H1 (cell line): ENCODE data around the gene MLLT6. TPM values are rescaled to one million over a fixed set of nuclear protein-coding genes. Genes with fewer than 3 reads are reported as not detected.
A peak's percentile ranks its signal among the peaks of the same experiment; 100 is the strongest.

Experiments used
- CTCF ChIA-PET: fragments of 300-600 bp; sonication (Branson Sonifier 250); formaldehyde crosslinking; loops from one replicate; lab custom pipeline; 2021; ENCODE audit not compliant: partially characterized antibody; lab: Charles Lee
- POLR2A ChIA-PET: fragments of 300-600 bp; sonication (Branson Sonifier 250); formaldehyde crosslinking; loops from one replicate; lab custom pipeline; 2021; ENCODE audit warnings: inconsistent platforms; ENCODE audit not compliant: partially characterized antibody; lab: Charles Lee
- DNase-seq, 2 experiments: peaks; one replicate each; pipeline versions ENCODE4 v3.0.0 to v3.0.0-alpha.2; 2010 to 2022; ENCODE audit warnings: low spot score in 2 of 2, low read depth in 1 of 2, mixed read lengths in 1 of 2
- FAIRE-seq: peaks from 2 replicates; lab custom pipeline; 2011; peaks lifted over from hg19 to GRCh38; lab: Jason Lieb, UNC
- H2AFZ ChIP-seq: 2 replicates; pipeline ENCODE4 v1.8.1; 2012; ENCODE audit warnings: low read length, inconsistent platforms
- H2AK5ac ChIP-seq: 2 replicates; pipeline ENCODE4 v1.6.1; 2013; ENCODE audit warnings: low read depth, low read length
- H2BK120ac ChIP-seq: replicated peaks from 2 replicates; pipeline ENCODE3; 2013; ENCODE audit warnings: low read depth, low read length, inconsistent platforms
- H2BK12ac ChIP-seq: 2 replicates; pipeline ENCODE4 v1.6.1; 2013; ENCODE audit warnings: low read depth, low read length
- H2BK15ac ChIP-seq: 2 replicates; pipeline ENCODE4 v1.6.1; 2013; ENCODE audit warnings: low read length
- H2BK20ac ChIP-seq: 2 replicates; pipeline ENCODE4 v1.6.1; 2013; ENCODE audit warnings: low read length
- H2BK5ac ChIP-seq: 2 replicates; pipeline ENCODE4 v1.6.1; 2013; ENCODE audit warnings: low read depth, low read length
- H3K14ac ChIP-seq: 2 replicates; pipeline ENCODE4 v1.6.1; 2013; ENCODE audit warnings: inconsistent platforms; ENCODE audit not compliant: insufficient read length
- H3K18ac ChIP-seq: 2 replicates; pipeline ENCODE4 v1.6.1; 2013; ENCODE audit warnings: low read length; ENCODE audit errors: extremely low read depth
- H3K23ac ChIP-seq: 2 replicates; pipeline ENCODE4 v1.6.1; 2013; ENCODE audit warnings: inconsistent platforms; ENCODE audit not compliant: insufficient read length
- H3K23me2 ChIP-seq: 2 replicates; pipeline ENCODE4 v1.6.1; 2013; ENCODE audit warnings: low read depth, low read length
- H3K27ac ChIP-seq: 2 replicates; pipeline ENCODE4 v1.6.1; 2011; ENCODE audit warnings: low read depth, low read length, inconsistent platforms
- H3K27me3 ChIP-seq, 4 experiments: replicated peaks in 1 of 4; 1 replicate in 1 of 4; 2 replicates in 3 of 4; pipeline versions ENCODE4 v1.6.1 to v1.8.1; 2011 to 2013; ENCODE audit warnings: low read length in 3 of 4, mild to moderate bottlenecking in 3 of 4, inconsistent platforms in 2 of 4, mixed read lengths in 2 of 4, moderate library complexity in 1 of 4; ENCODE audit not compliant: control insufficient read depth in 3 of 4, insufficient read depth in 3 of 4; ENCODE audit errors: extremely low read depth in 1 of 4
- H3K36me3 ChIP-seq, 4 experiments: 2 replicates each; pipeline versions ENCODE4 v1.6.1 to v1.8.1; 2011 to 2013; ENCODE audit warnings: mild to moderate bottlenecking in 4 of 4, low read length in 3 of 4, moderate library complexity in 2 of 4, control low read depth in 1 of 4, inconsistent platforms in 1 of 4; ENCODE audit not compliant: insufficient read depth in 4 of 4, control insufficient read depth in 2 of 4
- H3K4ac ChIP-seq: replicated peaks from 2 replicates; pipeline ENCODE3; 2013; ENCODE audit warnings: low read length, low read depth, mixed read lengths, inconsistent platforms; ENCODE audit not compliant: insufficient read length
- H3K4me1 ChIP-seq, 4 experiments: replicated peaks in 1 of 4; 1 replicate in 1 of 4; 2 replicates in 3 of 4; pipeline versions ENCODE4 v1.6.1 to v1.8.1; 2011 to 2013; ENCODE audit warnings: low read length in 3 of 4, inconsistent platforms in 2 of 4, mixed read lengths in 1 of 4; ENCODE audit not compliant: insufficient read depth in 4 of 4, control insufficient read depth in 3 of 4
- H3K4me2 ChIP-seq, 2 experiments: 2 replicates each; pipeline versions ENCODE4 v1.6.1 to v1.8.1; 2011 to 2013; ENCODE audit warnings: low read depth in 2 of 2, low read length in 2 of 2, control low read depth in 1 of 2, inconsistent platforms in 1 of 2, mild to moderate bottlenecking in 1 of 2; ENCODE audit not compliant: insufficient read depth in 1 of 2
- H3K4me3 ChIP-seq, 4 experiments: fragments of 200-600, 300-600 bp in 1 of 4; sonication (generic), shearing (Covaris generic), sonication (Bioruptor Twin) in 1 of 4; 2 replicates each; pipeline versions ENCODE4 v1.5.1 to v1.8.1; 2011 to 2016; ENCODE audit warnings: low read length in 4 of 4, low read depth in 3 of 4, control low read depth in 2 of 4, inconsistent platforms in 2 of 4, mild to moderate bottlenecking in 2 of 4, mixed read lengths in 1 of 4, moderate library complexity in 1 of 4; ENCODE audit not compliant: insufficient read depth in 2 of 4; ENCODE audit errors: extremely low read depth in 1 of 4
- H3K56ac ChIP-seq: replicated peaks from 2 replicates; pipeline ENCODE3; 2013; ENCODE audit warnings: low read depth, mild to moderate bottlenecking, mixed read lengths, low read length, inconsistent platforms; ENCODE audit not compliant: insufficient read length
- H3K79me1 ChIP-seq: 2 replicates; pipeline ENCODE4 v1.6.1; 2013; ENCODE audit warnings: low read depth, low read length, control low read depth
- H3K79me2 ChIP-seq, 2 experiments: 2 replicates each; pipeline versions ENCODE4 v1.6.1 to v1.8.1; 2012 to 2013; ENCODE audit warnings: low read length in 2 of 2, mild to moderate bottlenecking in 2 of 2, inconsistent platforms in 1 of 2; ENCODE audit not compliant: insufficient read depth in 2 of 2, control insufficient read depth in 1 of 2
- H3K9ac ChIP-seq, 4 experiments: replicated peaks in 1 of 4; 1 replicate in 1 of 4; 2 replicates in 3 of 4; pipeline versions ENCODE4 v1.6.1 to v1.8.1; 2011 to 2013; ENCODE audit warnings: low read depth in 3 of 4, low read length in 3 of 4, control low read depth in 2 of 4, mild to moderate bottlenecking in 2 of 4, moderate library complexity in 2 of 4, inconsistent platforms in 1 of 4; ENCODE audit errors: extremely low read depth in 1 of 4
- H3K9me3 ChIP-seq, 2 experiments: 2 replicates each; pipeline versions ENCODE4 v1.6.1 to v1.8.1; 2012 to 2013; ENCODE audit warnings: mild to moderate bottlenecking in 2 of 2, moderate library complexity in 2 of 2, control low read depth in 1 of 2, inconsistent platforms in 1 of 2, low read depth in 1 of 2, low read length in 1 of 2, mixed read lengths in 1 of 2; ENCODE audit not compliant: insufficient read depth in 2 of 2
- H4K20me1 ChIP-seq, 2 experiments: replicated peaks in 1 of 2; 2 replicates each; pipeline versions ENCODE3 to v1.8.1; 2011 to 2013; ENCODE audit warnings: inconsistent platforms in 2 of 2, low read length in 2 of 2, mild to moderate bottlenecking in 1 of 2; ENCODE audit not compliant: insufficient read depth in 2 of 2, control insufficient read depth in 1 of 2
- H4K5ac ChIP-seq: 2 replicates; pipeline ENCODE4 v1.6.1; 2013; ENCODE audit warnings: low read length, low read depth, mixed read lengths, inconsistent platforms; ENCODE audit not compliant: insufficient read length
- H4K8ac ChIP-seq: 2 replicates; pipeline ENCODE4 v1.8.0; 2013; ENCODE audit warnings: mild to moderate bottlenecking, moderate library complexity, low read length, inconsistent platforms; ENCODE audit not compliant: insufficient read depth; ENCODE audit errors: extremely low read depth
- H4K91ac ChIP-seq: replicated peaks from 2 replicates; pipeline ENCODE3; 2013; ENCODE audit warnings: low read length, mixed read lengths, inconsistent platforms; ENCODE audit not compliant: insufficient read length
- EP300 ChIP-seq, 2 experiments: IDR thresholded peaks; 1 replicate in 1 of 2; 2 replicates in 1 of 2; pipeline ENCODE4 v1.6.1; 2011 to 2012; ENCODE audit warnings: low read depth in 2 of 2, low read length in 2 of 2, mild to moderate bottlenecking in 2 of 2, borderline replicate concordance in 1 of 2, inconsistent platforms in 1 of 2, moderate library complexity in 1 of 2
- FOSL1 ChIP-seq: IDR thresholded peaks from 2 replicates; pipeline ENCODE4 v1.6.1; 2011; ENCODE audit warnings: mild to moderate bottlenecking, low read depth, low read length, moderate library complexity; ENCODE audit not compliant: insufficient read depth
- NANOG ChIP-seq: IDR thresholded peaks from 2 replicates; pipeline ENCODE4 v1.6.1; 2011; ENCODE audit warnings: low read length, low read depth, mild to moderate bottlenecking, inconsistent platforms; ENCODE audit not compliant: insufficient read depth, poor library complexity, severe bottlenecking
- POLR2AphosphoS5 ChIP-seq: IDR thresholded peaks from 2 replicates; pipeline ENCODE4 v1.6.1; 2011; ENCODE audit warnings: low read depth, low read length
- SP1 ChIP-seq: IDR thresholded peaks from 2 replicates; pipeline ENCODE4 v1.6.1; 2011; ENCODE audit warnings: low read depth, low read length
- YY1 ChIP-seq: IDR thresholded peaks from 2 replicates; pipeline ENCODE4 v1.6.1; 2011; ENCODE audit warnings: low read depth, mild to moderate bottlenecking, low read length
- WGBS, 2 experiments: shearing (Covaris generic) in 1 of 2; methylation state at CpG; one replicate each; pipeline versions ENCODE4 v1.1.6 to v1.1.7; 2013 to 2015; ENCODE audit warnings: low lambda C conversion rate in 2 of 2, mixed read lengths in 2 of 2, inconsistent platforms in 1 of 2, low coverage in 1 of 2, missing lambda C conversion rate in 1 of 2; ENCODE audit not compliant: insufficient replicate concordance in 2 of 2, insufficient coverage in 1 of 2, insufficient read length in 1 of 2; ENCODE audit errors: extremely low coverage in 1 of 2, missing lambda C conversion rate in 1 of 2; 5-methylcytosine and 5-hydroxymethylcytosine counted together
- polyA plus RNA-seq, 7 experiments: library from polyadenylated mRNA; depleted of rRNA in 3 of 7; stranded (reverse) in 5 of 7; unstranded in 2 of 7; fragments of >200 nt in 5 of 7; fragments of 200-250 nt in 2 of 7; gene quantifications; 1 replicate in 5 of 7; 2 replicates in 1 of 7; 4 replicates in 1 of 7; pipeline versions ENCODE4 v1.2.1 to v1.2.3, GENCODE V29; 2011 to 2013; ENCODE audit warnings: missing spikeins in 2 of 7, mixed read lengths in 2 of 7
- total RNA-seq: library from RNA; stranded (reverse); fragmentation: NEBNext Ultra II Directional; extraction: Animal tissue kit (Norgen Biotek cat#: 25700); gene quantifications from 2 replicates; pipeline ENCODE4 v1.2.1, GENCODE V29; 2021

The MLLT6 gene
- total and polyA plus RNA-seq, 2 of the 8 experiments (the other 6 are each of a cell fraction or from before 2014, with no cell fraction given): 6.5 to 8.0 TPM

DNA sequence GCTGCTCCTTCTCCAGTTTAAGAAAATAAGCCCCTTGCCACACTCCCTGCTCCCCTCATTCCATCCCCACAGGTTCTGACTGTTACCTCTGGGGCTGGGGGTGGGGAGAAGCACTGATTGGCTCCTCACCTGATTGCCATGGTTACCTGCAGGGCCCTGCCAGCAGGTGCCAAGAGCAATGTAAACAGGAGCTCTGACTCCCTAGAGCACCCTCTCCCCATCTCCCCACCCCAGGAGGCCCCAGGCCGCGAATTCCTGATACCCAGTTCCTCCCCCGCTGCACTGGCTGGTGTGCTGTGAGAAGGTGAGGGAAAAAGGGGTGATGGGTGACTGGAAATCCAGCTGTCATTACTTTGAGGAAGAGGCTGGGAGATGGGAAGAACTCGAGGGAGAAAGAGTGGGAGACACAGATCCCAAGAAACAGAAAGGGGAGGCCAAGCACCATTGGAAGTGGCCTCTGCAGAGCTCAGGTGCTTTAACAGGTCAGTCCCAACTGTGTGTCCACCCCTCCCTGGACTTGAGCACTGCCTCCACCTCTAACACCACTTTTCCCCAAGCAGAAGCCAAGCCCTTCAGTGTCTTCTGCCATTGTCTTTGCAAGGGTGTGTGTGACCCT is 38.6 kb downstream of the MLLT6 start:
- no peak for FAIRE-seq

More for the DNA sequence above, 38.6 kb downstream of the MLLT6 start:
- POLR2A ChIA-PET: interaction anchor here (0.7 to 4.8 kb wide), 8 partner anchors 6 to 179 kb away, joined by 3 to 40 read pairs (median 4); partner anchors contain the start of genes CISD3 and MLLT6
- Histone ChIP-seq H3K18ac (peak overlapping the region; percentile 90; the same call in 1 of the 2 replicates), H3K27ac (peak overlapping the region; percentile 61), H2BK5ac (no peak overlapping the region), H2AFZ (no peak overlapping the region), H2BK120ac (no peak overlapping the region), H4K8ac (no peak overlapping the region)
- TF ChIP-seq YY1 (no peak), EP300 (IDR thresholded peaks at IDR 0.05; ENCODE audit: borderline replicate concordance in 1 of 2, low read depth in 2 of 2, low read length in 2 of 2) (no peak), FOSL1 (no peak), POLR2AphosphoS5 (no peak), SP1 (0 out of 2 replicates have a peak, but pooled peaks have one; percentile 40), NANOG (no peak)
- TF ChIP-seq, all 59 proteins: peak for 1
- 51% methylated on average over 4 of the region's 4 CpGs; no CpG with 5 or more reads in 1 of the 2 experiments for WGBS, 2 experiments
- Histone ChIP-seq H2BK15ac (no peak overlapping the region), H2AK5ac (no peak overlapping the region), H3K56ac (no peak overlapping the region), H3K14ac (no peak overlapping the region), H3K4me2 (peak overlapping the region; percentile 60 to 68), H3K9ac (no peak overlapping the region), H4K5ac (no peak overlapping the region), H3K23ac (peak overlapping the region; percentile 70), H3K36me3 (peaks cover 0 to 14% (median 7%) of the 10 kb centered on the region in 4 experiments; a peak in 4 of 8 replicates), H3K23me2 (peaks cover 18% of the 10 kb centered on the region; the same call in 1 of the 2 replicates), H3K9me3 (no peaks in the 10 kb centered on the region), H2BK12ac (0 out of 2 replicates have a peak overlapping the region, but pooled peaks have one; percentile 12), H3K79me2 (peaks cover 45 to 83% of the 10 kb centered on the region in 2 experiments), H3K4me3 (peak overlapping the region in 3 of 4 experiments; percentile 1 to 39 (median 13); a peak in 5 of 8 replicates), H4K91ac (no peak overlapping the region), H3K79me1 (peaks cover 29% of the 10 kb centered on the region), H3K27me3 (no peaks in the 10 kb centered on the region), H2BK20ac (no peak overlapping the region), H4K20me1 (peaks cover 43 to 56% of the 10 kb centered on the region in 2 experiments), H3K4me1 (peaks cover 7 to 37% (median 22%) of the 10 kb centered on the region in 4 experiments), H3K4ac (no peak overlapping the region)
- CTCF ChIA-PET: interaction anchor here (0.8 to 4.6 kb wide), 3 partner anchors 9 to 25 kb away, joined by 3 to 40 read pairs (median 4); no protein-coding TSS in a partner anchor
- DNase-seq: no peak
